Ramos (cell line): ENCODE data around the gene TTC31.
"Not testable (repeated sequence)": the region's sequence is repeated elsewhere in the genome, so short reads cannot be mapped to it uniquely, and the experiment has no call there.

ENCODE experiments used
- in situ Hi-C: fragments of 300-500 bp; cut with MboI; formaldehyde crosslinking; loops from one replicate; pipeline ENCODE4 v1.14.3; 2022; ENCODE audit warnings: low sequenced_read_pairs; ENCODE audit not compliant: unreplicated experiment

Gene TTC31

DNA sequence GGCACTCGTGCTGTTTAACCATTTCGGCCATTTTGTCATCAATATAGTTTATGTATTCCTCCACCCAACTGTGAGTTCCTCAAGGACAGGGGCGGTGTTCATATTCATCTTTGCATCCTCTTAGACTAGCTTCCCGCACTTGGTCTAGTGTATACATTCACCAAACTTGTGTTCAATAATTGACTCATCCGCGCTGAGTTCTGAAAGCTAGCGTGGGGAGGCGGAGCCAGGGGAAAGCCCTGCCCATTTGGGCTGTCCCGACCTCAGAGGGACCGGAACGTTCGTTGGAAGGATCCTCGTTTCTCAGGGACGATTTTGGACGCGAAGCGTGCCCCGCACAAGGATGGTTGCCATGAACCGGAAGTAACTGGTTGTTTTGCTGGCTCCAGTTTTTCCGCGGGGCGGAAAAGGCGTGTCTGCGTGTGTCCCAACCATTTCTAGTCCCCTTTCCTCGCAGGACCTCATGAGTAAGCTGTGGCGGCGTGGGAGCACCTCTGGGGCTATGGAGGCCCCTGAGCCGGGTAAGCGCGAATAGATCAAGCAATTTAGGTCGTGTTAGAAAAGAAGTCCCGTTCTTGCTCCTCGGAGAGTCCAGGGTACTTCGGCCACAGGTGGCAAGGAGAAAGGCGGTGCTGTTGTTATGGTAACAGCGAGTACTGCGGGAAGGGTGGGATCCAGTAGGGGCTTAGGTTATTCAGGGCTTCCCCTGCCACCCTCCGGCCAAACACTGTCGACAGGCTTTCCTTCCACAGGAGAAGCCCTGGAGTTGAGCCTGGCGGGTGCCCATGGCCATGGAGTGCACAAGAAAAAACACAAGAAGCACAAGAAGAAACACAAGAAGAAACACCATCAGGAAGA lies 28.0 kb upstream of the TTC31 start, which contains the start of gene INO80B:
Gene INO80B (plus strand): TSS at position 434 of the 858 bp plus-strand sequence. CDS start 30 bp downstream, at position 464.
- in situ Hi-C loops: no loop called here

DNA sequence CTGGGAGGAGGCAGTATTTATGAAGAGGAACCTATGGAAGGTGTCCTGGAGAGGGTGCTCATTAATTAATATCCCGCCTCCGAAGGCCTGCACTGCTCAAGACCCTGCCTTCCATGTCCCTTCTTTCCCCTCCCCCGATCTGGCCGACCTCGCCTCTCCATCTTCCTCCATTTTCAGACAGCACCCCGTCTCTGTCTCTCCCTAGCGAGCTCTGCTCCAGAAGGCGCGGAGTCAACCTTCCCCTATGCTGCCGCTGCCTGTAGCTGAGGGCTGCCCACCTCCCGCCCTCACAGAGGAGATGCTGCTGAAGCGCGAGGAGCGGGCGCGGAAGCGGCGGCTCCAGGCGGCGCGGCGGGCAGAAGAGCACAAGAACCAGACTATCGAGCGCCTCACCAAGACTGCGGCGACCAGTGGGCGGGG lies 25.7 kb upstream of the TTC31 start:
- in situ Hi-C loops: no loop called here

DNA sequence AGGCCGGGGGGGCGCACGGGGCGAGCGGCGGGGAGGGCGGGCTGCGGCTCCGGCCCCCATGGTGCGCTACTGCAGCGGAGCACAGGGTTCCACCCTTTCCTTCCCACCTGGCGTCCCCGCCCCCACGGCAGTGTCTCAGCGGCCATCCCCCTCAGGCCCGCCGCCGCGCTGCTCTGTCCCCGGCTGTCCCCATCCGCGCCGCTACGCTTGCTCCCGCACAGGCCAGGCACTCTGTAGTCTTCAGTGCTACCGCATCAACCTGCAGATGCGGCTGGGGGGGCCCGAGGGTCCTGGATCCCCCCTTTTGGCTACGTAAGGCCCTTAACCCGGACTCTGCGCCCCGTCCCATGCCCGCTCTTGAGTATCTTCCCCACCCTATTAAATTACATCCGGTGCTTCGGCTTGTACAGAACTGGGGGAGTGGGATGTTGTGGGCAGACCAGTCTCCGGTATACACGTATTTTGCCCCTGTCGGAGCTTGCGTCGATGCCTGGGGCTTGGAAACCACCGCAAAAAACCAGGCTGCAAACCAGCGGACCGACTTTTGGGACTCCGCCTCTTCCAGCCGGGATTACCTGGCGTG lies 25.2 kb upstream of the TTC31 start:
- in situ Hi-C loops: no loop called here

DNA sequence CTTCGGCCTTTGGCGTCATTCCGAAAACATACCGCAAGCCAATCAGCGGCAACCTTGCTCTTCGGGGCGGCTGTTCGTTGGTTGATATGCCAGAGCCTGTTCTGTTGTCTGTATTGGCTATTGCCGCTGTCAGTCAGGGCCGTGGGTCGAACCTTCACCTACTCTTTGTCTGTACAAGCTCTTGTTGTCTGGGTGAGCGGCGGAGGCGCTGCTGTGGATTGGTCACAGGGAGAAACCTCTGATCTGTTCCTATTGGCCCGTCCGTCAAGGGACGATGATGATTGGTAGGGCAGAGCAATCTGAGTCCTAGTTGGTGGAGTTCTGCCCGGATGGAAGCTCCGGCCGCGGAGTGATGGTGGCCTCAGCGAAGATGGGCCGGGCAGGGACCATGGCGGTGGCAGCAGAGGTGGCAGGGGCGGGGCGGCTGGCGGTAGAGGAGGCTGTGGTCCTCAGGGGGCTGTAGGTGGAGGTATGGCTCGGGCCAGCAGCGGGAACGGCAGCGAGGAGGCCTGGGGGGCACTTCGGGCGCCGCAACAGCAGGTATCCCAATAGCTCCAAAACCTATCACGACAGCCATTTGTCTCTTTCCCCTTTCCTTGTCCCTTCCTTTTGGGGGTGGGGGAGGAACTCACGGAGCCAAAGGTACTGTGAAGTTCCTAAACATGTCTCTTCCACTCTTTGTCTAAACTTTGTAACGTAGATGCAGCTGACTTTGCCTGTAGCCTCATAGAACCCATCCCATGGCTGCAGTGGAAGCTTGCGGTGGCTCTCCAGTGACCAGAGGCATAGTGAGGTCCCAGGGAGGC lies 24.5 kb upstream of the TTC31 start, which contains the start of gene WBP1:
Gene WBP1 (plus strand): TSS at position 307 of the 806 bp plus-strand sequence. CDS start 165 bp downstream, at position 472.
- in situ Hi-C loops: no loop called here

DNA sequence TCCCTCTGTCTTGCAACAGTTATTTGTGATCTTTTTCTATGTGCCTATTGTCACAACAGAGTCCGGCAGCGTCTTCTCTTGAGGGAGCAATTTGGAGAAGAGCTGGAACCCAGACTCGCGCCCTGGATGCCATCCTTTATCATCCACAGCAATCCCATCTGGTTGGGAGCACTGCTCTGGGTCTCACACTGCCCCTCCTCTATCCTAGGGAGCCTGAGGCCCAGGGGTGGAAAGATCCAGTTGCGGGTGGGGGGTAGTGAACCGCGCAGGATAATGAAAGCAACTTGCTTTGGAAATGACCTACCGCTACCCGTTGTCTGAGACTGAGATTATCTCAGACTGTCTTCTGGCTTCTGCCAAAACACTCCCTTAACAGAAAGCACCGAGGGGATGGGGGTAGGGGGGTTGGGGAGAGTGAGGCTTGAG lies 23.9 kb upstream of the TTC31 start:
- in situ Hi-C loops: no loop called here

DNA sequence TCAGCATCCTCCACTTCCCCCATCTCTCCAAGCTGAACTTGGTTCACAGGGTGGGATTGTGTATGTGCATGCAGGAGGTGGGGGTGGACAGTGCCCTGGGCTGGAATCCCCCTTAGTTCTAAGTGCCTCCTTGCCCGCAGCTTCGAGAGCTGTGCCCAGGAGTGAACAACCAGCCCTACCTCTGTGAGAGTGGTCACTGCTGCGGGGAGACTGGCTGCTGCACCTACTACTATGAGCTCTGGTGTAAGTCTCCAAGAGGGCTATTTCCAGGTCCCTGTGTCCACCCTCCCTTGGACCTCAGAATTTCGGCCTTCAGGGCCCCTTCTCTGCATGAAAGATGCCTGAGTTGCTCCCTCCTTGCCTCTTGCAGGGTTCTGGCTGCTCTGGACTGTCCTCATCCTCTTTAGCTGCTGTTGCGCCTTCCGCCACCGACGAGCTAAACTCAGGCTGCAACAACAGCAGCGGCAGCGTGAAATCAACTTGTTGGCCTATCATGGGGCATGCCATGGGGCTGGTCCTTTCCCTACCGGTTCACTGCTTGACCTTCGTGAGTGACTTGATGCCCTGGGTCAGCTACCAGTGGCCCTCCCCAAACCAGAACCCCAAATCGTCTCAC lies 23.3 kb upstream of the TTC31 start:
- in situ Hi-C loops: not testable (repeated sequence)

DNA sequence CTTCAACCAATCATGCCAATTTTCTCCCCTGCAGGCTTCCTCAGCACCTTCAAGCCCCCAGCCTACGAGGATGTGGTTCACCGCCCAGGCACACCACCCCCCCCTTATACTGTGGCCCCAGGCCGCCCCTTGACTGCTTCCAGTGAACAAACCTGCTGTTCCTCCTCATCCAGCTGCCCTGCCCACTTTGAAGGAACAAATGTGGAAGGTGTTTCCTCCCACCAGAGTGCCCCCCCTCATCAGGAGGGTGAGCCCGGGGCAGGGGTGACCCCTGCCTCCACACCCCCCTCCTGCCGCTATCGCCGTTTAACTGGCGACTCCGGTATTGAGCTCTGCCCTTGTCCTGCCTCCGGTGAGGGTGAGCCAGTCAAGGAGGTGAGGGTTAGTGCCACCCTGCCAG lies 22.7 kb upstream of the TTC31 start:
- in situ Hi-C loops: not testable (repeated sequence)

DNA sequence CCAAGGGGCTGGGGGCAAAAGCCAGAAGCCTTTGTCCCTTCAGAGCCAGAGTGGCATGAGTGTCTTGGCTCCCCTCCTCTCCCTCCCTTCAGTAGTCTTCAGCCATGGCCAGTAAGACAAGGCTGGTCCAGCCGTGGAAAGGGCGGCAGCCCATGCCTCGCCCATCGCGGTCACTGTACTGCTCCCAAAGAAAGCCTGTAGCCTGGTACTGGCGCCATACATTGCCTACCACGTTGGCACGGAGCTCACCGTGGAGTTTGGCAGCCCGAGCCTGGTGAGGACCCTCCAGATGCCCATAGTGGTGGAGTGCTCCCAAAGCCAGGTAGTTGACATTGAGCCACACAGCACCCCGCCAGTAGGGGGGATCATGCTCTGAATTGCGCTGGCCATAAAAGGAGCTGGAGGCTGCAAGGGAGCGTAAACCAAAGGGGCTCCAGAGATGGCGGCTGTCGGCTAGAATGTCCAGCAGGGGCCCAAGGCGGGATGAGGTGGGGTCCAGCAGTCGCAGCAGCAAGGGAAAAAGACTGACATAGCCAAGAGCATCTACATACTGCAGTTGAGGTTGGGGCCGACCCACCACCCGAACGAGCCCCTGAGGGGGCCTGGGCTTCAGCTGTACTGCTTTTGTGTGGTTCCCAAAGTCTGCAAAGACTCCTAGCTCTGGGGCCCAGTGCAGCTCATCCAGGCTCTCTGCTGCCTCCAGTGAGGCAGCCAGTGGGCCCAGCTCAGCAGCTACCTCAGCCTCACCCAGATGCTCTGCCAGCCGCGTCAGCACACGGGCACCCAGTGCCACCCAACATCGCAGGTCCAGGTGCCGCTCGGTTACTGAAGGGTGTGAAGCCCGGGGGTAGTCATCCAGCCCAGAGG lies 21.5 kb upstream of the TTC31 start:
- in situ Hi-C loops: no loop called here

DNA sequence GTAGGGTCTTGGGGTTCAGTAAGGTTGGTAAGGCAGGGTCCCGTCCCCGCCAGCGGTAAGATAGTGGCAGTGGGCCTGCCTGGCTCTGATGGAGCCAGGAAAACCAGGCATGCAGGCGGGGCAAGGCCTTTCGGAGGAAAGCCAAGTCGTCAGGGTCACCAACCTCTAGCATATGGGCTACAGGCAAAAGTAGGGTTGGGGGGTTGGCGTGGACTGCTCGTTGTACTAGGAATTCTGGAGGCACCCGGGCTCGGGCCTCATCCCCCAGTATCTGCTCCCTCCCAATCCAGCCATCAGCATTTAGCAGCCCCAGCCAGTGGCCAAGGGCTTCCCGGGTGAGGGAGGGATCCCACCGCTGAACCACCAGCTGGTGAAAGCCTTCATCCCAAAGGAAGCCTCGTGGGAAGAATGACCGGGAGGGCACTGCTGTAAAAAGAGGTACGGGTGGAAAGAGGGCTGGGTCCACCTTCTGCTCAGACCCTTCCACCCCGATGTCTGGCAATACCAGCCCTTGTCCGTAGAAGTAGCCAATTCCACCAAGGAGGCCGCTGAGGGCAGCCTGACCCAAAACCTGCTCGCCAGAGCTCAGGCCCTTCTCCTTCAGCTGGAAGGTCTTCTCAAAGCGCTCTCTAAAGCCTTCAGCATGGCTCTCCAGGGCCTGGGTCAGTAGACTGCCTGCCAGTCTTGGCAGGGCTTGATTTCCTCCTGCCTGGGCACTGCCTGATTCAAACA lies 20.7 kb upstream of the TTC31 start:
- in situ Hi-C loops: no loop called here

DNA sequence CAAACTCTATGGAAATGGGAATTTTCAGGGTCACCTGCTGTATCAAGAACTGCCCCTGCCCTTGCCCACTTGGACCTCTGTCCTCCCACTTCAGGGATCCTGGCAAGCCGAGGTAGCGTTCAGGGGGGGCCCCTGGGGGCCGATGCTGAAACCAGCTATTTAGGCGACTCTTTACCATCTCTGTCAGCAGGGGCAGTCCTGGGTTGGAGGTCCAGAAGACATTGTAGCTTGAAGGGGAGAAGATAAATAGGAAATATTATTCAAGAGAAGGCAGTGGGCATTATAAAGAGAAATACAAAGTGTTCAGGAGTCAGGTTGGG lies 20.1 kb upstream of the TTC31 start:
- in situ Hi-C loops: no loop called here

DNA sequence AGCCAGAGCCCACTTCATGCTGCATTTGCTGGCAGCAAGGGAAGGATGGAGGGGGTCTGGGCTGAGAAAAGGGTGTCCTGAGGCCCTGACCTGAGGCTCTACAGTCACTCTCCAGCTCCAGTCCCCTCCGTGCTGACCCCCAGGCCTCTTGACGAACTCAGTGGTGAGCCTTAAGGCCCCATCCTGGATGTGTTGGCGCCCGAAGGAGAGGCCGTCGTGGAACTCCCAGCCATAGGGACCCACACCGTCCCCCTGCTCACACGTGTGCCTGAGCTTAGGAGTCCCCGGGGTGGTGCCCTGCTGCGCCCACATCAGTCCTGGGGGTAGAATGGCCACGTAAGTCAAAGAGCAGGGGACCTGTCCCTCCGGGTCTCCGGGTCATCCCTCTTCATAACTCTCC lies 18.5 kb upstream of the TTC31 start:
- in situ Hi-C loops: no loop called here

DNA sequence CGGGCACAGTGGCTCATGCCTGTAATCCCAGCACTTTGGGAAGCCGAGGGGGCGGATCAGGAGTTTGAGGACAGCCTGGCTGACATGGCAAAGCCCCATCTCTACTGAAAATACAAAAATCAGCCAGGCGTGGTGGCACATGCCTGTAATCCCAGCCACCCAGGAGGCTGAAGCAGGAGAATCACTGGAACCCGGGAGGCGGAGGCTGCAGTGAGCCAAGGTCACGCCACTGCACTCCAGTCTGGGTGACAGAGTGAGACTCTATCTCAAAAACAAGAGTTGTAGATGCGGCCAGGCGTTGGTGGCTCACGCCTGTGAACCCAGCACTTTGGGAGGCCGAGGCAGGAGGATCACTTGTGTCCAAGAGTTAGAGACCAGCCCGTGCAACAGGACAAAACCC lies 12.1 kb upstream of the TTC31 start:
- in situ Hi-C loops: not testable (repeated sequence)

DNA sequence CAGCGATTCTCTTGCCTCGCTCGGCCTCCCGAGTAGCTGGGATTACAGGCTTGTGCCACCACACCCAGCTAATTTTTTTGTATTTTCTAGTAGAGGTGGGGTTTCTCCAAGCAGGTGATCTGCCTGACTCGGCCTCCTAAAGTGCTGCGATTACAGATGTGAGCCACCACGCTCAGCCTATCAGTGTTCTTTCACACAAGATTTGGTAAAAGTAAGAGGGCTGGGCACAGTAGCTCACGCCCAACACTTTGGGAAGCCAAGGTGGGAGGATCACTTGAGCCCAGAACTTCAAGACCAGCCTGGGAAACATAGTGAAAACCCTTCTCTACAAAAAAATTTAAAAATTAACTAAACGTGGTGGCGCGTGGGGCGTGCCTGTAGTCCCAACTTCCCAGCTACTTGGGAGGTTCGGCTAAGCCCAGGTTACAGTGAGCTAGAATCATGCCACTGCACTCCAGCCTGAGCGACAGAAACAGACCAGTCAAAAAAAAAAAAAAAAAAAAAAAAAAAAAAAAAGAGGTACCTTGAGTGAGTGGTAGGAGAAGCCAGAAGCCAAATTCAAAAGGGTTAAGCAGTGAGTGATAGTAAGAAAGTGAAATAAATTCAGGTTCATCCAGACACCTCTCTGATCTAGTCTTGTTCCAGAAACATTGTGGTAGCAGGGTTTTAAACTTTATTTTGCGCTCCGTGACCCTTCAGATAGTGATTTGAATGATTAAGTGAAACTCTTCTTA lies 11.4 kb upstream of the TTC31 start:
- in situ Hi-C loops: no loop called here

DNA sequence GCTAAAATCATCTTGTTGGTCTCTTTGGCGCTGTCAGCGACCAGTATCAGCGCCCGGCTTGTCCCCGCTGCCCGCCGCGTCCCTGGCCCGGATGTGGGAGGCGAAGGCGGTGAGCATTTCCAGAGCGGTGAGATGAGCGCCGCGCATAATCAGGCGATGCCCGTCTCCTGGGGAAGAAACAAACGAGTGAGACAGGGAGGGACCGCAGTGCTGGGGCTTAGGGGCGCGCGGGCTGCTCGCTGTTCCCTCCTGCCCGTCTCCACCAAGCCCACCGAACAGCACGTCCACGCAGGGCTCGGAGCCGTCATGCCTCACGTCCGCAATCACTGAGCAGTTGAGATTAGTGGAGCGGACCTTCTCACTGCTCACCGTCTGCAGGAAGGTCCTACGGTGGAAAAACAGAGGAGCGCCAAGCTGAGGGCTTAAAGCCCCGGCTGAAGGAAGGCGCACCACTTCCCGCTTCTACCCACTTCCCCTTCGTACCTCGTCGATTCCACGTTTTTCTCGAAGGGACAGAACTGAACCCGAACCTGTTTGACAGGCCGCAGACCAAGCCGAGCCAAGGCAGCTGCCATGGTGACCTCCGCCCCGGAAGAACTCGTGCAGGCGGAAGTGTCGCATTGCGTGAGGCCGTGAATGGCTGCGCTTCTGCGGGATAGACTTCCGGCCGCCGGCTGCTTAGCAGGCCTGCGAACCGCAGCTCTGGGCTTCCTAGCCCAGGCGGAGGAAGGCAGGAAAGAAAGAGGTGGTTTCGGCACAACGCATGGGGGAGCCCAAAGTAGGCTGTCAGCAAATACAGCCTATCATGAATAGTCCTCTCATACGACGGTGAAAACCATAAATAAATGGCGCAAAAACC lies 10.6 kb upstream of the TTC31 start, which contains the start of gene MRPL53:
Gene MRPL53 (minus strand): TSS at position 595 of the 859 bp plus-strand sequence. CDS start 20 bp downstream, at position 575.
- in situ Hi-C loops: no loop called here

DNA sequence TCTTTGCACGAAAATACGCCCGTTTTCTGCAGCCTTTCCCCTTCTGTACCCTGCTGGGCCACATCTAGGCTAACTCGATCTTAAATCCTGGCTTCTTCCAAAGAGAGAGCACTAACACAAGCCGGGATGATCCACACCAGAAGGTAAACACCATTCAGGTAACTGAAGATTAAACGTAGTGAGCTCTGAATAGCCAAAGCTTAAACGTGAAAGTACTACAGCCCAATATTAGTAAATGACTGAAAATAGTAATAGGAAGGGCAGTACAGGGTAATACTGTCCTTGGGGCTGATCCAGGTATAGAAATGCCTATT lies 10.0 kb upstream of the TTC31 start:
- in situ Hi-C loops: no loop called here

DNA sequence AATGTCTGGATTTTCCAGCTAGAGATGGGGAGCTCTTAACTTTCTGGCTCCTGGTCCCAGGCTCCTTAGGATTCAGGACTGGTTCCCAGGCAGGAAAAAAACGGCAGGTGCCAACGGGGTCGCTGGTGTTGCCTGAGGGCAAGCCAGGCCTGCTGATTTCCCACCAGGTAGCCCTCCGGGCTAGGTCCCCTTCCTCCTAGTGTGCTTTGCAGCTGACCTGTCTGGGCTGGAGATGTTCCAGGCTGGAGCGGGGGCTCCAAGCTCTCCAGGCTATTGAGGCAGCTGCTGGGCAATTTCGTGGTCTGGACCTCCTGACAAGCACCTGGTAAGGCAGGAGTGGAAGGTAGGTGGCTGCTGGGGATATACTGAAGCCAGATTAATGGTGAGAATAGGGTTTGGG lies 8.4 kb upstream of the TTC31 start:
- in situ Hi-C loops: no loop called here

DNA sequence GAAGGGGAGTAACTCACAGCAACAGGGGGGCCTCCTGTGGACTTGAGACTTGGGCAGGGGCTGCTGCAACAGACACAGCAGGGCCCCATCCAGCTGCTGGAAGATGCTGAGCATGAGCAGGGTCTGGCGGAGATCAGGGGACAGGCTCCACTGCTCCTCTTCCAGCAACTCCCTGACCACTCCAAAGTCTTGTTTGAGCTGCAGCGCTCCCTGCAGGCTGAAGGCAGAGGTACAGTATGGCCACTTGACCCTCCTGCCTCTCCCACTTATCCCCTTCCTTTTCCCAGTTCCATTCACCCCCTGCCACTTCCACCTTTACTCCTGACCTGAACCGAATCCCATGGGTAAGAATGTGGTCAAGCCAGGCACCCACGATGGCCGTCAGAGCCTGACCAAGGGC lies 8.0 kb upstream of the TTC31 start:
- in situ Hi-C loops: no loop called here
